Karpas-422 (cell line): ENCODE data around the gene LILRB5. TPM values are rescaled to one million over a fixed set of nuclear protein-coding genes. Genes with fewer than 3 reads are reported as not detected.

Experiments used
- DNase-seq: peaks from one replicate; pipeline ENCODE4 v3.0.0-alpha.2; 2015
- H2AFZ ChIP-seq: fragments of 200-600 bp; sonication (generic); 2 replicates; pipeline ENCODE4 v1.6.1; 2014; ENCODE audit warnings: antibody characterized with exemption, low read length, mixed read lengths
- H3K27ac ChIP-seq: fragments of 200-600 bp; sonication (generic); 2 replicates; pipeline ENCODE4 v1.5.1; 2014; ENCODE audit warnings: mild to moderate bottlenecking, low read length, moderate library complexity
- H3K27me3 ChIP-seq: fragments of 200-600 bp; sonication (generic); 2 replicates; pipeline ENCODE4 v1.6.1; 2014; ENCODE audit warnings: low read length, mixed read lengths
- H3K36me3 ChIP-seq: fragments of 200-600 bp; sonication (generic); 2 replicates; pipeline ENCODE4 v1.6.1; 2014; ENCODE audit warnings: low read length, mixed read lengths; ENCODE audit not compliant: insufficient read depth
- H3K4me1 ChIP-seq: fragments of 200-600 bp; sonication (generic); 2 replicates; pipeline ENCODE4 v1.6.1; 2014; ENCODE audit warnings: mild to moderate bottlenecking, low read length, mixed read lengths
- H3K4me2 ChIP-seq: fragments of 200-600 bp; sonication (generic); 2 replicates; pipeline ENCODE4 v1.6.1; 2014; ENCODE audit warnings: low read length, low read depth, mild to moderate bottlenecking; ENCODE audit not compliant: poor library complexity, severe bottlenecking
- H3K4me3 ChIP-seq: fragments of 200-600 bp; sonication (generic); 2 replicates; pipeline ENCODE4 v1.5.1; 2014; ENCODE audit warnings: mild to moderate bottlenecking, antibody characterized with exemption, low read length, mixed read lengths
- H3K79me2 ChIP-seq: fragments of 200-600 bp; sonication (generic); 2 replicates; pipeline ENCODE4 v1.6.1; 2014; ENCODE audit warnings: mild to moderate bottlenecking, low read length, mixed read lengths
- H3K9ac ChIP-seq: fragments of 200-600 bp; sonication (generic); 2 replicates; pipeline ENCODE4 v1.6.0; 2014; ENCODE audit warnings: low read length
- H3K9me2 ChIP-seq: fragments of 200-600 bp; sonication (generic), shearing (Covaris generic); replicated peaks from 2 replicates; pipeline ENCODE4 v1.6.0; 2014; ENCODE audit warnings: mild to moderate bottlenecking, low read length, moderate library complexity; ENCODE audit not compliant: insufficient read depth
- H3K9me3 ChIP-seq: fragments of 300-700, 200-600 bp; sonication (generic); 2 replicates; pipeline ENCODE4 v1.6.1; 2014; ENCODE audit warnings: low read length, mixed read lengths
- H4K20me1 ChIP-seq: fragments of 200-600 bp; sonication (generic); 2 replicates; pipeline ENCODE4 v1.6.1; 2014; ENCODE audit warnings: mild to moderate bottlenecking, antibody characterized with exemption, low read length, low read depth; ENCODE audit not compliant: insufficient read depth
- total RNA-seq: library from RNA; depleted of rRNA; stranded (reverse); fragments of >200 nt; shearing (Covaris generic); gene quantifications from 2 replicates; pipeline ENCODE4 v1.2.3, GENCODE V29; 2014; ENCODE audit warnings: low replicate concordance

The LILRB5 gene
- total RNA-seq, 1 experiment from 2014 or later = not detected

GRCh38 chr19:54255105-54255775, 1.8 kb downstream of the LILRB5 start:
- DNase-seq = no peak
- Histone ChIP-seq H3K4me2 (no peak overlapping the region), H3K27me3 (no peaks in the 10 kb centered on the region), H4K20me1 (no peaks in the 10 kb centered on the region; the same call in 1 of the 2 replicates), H3K36me3 (no peaks in the 10 kb centered on the region), H3K79me2 (no peaks in the 10 kb centered on the region), H3K9ac (no peak overlapping the region), H3K9me3 (no peaks in the 10 kb centered on the region), H3K9me2 (no peaks in the 10 kb centered on the region), H2AFZ (no peak overlapping the region), H3K4me1 (no peaks in the 10 kb centered on the region), H3K27ac (no peak overlapping the region), H3K4me3 (no peak overlapping the region)

- Histone ChIP-seq H3K36me3 (no peaks in the 10 kb centered on the region), H3K9ac (no peak overlapping the region), H3K4me1 (no peaks in the 10 kb centered on the region), H3K4me3 (no peak overlapping the region), H3K79me2 (no peaks in the 10 kb centered on the region), H3K9me2 (no peaks in the 10 kb centered on the region), H4K20me1 (no peaks in the 10 kb centered on the region; the same call in 1 of the 2 replicates), H2AFZ (no peak overlapping the region), H3K4me2 (no peak overlapping the region), H3K9me3 (no peaks in the 10 kb centered on the region), H3K27ac (no peak overlapping the region), H3K27me3 (no peaks in the 10 kb centered on the region)
- DNase-seq = no peak
These were observed 2.7 kb downstream of the LILRB5 start for GRCh38 chr19:54254195-54254906.

- H2AFZ ChIP-seq = no peak overlapping the region
- H3K9me3 ChIP-seq = no peaks in the 10 kb centered on the region
- no peaks in the 10 kb centered on the region for H3K36me3 ChIP-seq
- no peaks in the 10 kb centered on the region for H3K9me2 ChIP-seq
- no peak overlapping the region for H3K27ac ChIP-seq
- H4K20me1 ChIP-seq = no peaks in the 10 kb centered on the region; the same call in 1 of the 2 replicates
- H3K9ac ChIP-seq = no peak overlapping the region
- no peaks in the 10 kb centered on the region for H3K4me1 ChIP-seq
- H3K4me2 ChIP-seq = no peak overlapping the region
- no peaks in the 10 kb centered on the region for H3K27me3 ChIP-seq
- no peak overlapping the region for H3K4me3 ChIP-seq
- no peak for DNase-seq
- H3K79me2 ChIP-seq = no peaks in the 10 kb centered on the region
These were observed 3.5 kb downstream of the LILRB5 start for GRCh38 chr19:54253331-54254194.

- Histone ChIP-seq H3K4me2 (no peak overlapping the region), H4K20me1 (no peaks in the 10 kb centered on the region; the same call in 1 of the 2 replicates), H3K27me3 (no peaks in the 10 kb centered on the region), H3K9me3 (no peaks in the 10 kb centered on the region), H3K4me3 (no peak overlapping the region), H2AFZ (no peak overlapping the region), H3K4me1 (no peaks in the 10 kb centered on the region), H3K9me2 (no peaks in the 10 kb centered on the region), H3K27ac (no peak overlapping the region), H3K79me2 (no peaks in the 10 kb centered on the region), H3K36me3 (no peaks in the 10 kb centered on the region), H3K9ac (no peak overlapping the region)
- DNase-seq = no peak
These were observed 4.2 kb downstream of the LILRB5 start for GRCh38 chr19:54252845-54253244.

GRCh38 chr19:54252243-54252642, 4.8 kb downstream of the LILRB5 start:
- Histone ChIP-seq H3K36me3 (no peaks in the 10 kb centered on the region), H3K27me3 (no peaks in the 10 kb centered on the region), H3K4me2 (no peak overlapping the region), H3K9ac (no peak overlapping the region), H3K4me3 (no peak overlapping the region), H3K79me2 (no peaks in the 10 kb centered on the region), H2AFZ (no peak overlapping the region), H3K9me3 (no peaks in the 10 kb centered on the region), H4K20me1 (no peaks in the 10 kb centered on the region; the same call in 1 of the 2 replicates), H3K27ac (no peak overlapping the region), H3K9me2 (no peaks in the 10 kb centered on the region), H3K4me1 (no peaks in the 10 kb centered on the region)
- no peak for DNase-seq

- Histone ChIP-seq H4K20me1 (no peaks in the 10 kb centered on the region), H2AFZ (no peak overlapping the region), H3K27ac (no peak overlapping the region), H3K36me3 (no peaks in the 10 kb centered on the region), H3K9ac (no peak overlapping the region), H3K4me3 (no peak overlapping the region), H3K4me2 (no peak overlapping the region), H3K9me2 (no peaks in the 10 kb centered on the region), H3K4me1 (no peaks in the 10 kb centered on the region), H3K79me2 (no peaks in the 10 kb centered on the region), H3K27me3 (no peaks in the 10 kb centered on the region), H3K9me3 (no peaks in the 10 kb centered on the region)
- DNase-seq = no peak
These were observed 9.0 kb downstream of the LILRB5 start for GRCh38 chr19:54248016-54248601.

- Histone ChIP-seq H3K27me3 (no peaks in the 10 kb centered on the region), H3K9ac (no peak overlapping the region), H3K36me3 (no peaks in the 10 kb centered on the region), H3K27ac (no peak overlapping the region), H3K79me2 (no peaks in the 10 kb centered on the region), H2AFZ (no peak overlapping the region), H3K9me2 (no peaks in the 10 kb centered on the region), H3K4me2 (no peak overlapping the region), H3K9me3 (no peaks in the 10 kb centered on the region), H3K4me3 (no peak overlapping the region), H3K4me1 (no peaks in the 10 kb centered on the region), H4K20me1 (no peaks in the 10 kb centered on the region)
- DNase-seq = no peak
These were observed 9.8 kb downstream of the LILRB5 start for GRCh38 chr19:54247106-54247930.
